HG02678 (cell line): ENCODE results near the gene RSBN1.
"Not testable (repeated sequence)": the region's sequence is repeated elsewhere in the genome, so short reads cannot be mapped to it uniquely, and the experiment has no call there.

Experiments
- ATAC-seq: cut with Tn5 transposase; IDR thresholded peaks from one replicate; pipeline ENCODE4 v1.9.1; 2021; ENCODE audit warnings: mild to moderate bottlenecking, moderate library complexity; ENCODE audit not compliant: unreplicated experiment

RSBN1 gene

GRCh38 chr1:113783254-113784103 is 28.8 kb downstream of the RSBN1 start:
- peak; percentile 83 for ATAC-seq

GRCh38 chr1:113782406-113782805 is 29.9 kb downstream of the RSBN1 start:
- no peak for ATAC-seq

GRCh38 chr1:113780374-113781146 is 31.7 kb downstream of the RSBN1 start:
- ATAC-seq, result peak; percentile 46

- ATAC-seq, result no peak
Measured at GRCh38 chr1:113779542-113779941, 32.7 kb downstream of the RSBN1 start.

- no peak for ATAC-seq
Measured at GRCh38 chr1:113777561-113777960, 34.7 kb downstream of the RSBN1 start.

- no peak for ATAC-seq
Measured at GRCh38 chr1:113770031-113770430, 42.2 kb downstream of the RSBN1 start.

GRCh38 chr1:113769601-113769970 is 42.7 kb downstream of the RSBN1 start:
- ATAC-seq, result no peak

GRCh38 chr1:113768916-113769600 is 43.2 kb downstream of the RSBN1 start:
- no peak for ATAC-seq

GRCh38 chr1:113765306-113766230 is 46.7 kb downstream of the RSBN1 start:
- ATAC-seq, result no peak

- no peak for ATAC-seq
Measured at GRCh38 chr1:113763661-113764060, 48.6 kb downstream of the RSBN1 start.

GRCh38 chr1:113761937-113762336 is 50.3 kb downstream of the RSBN1 start:
- ATAC-seq, result no peak

- no peak for ATAC-seq
Measured at GRCh38 chr1:113760102-113761080, 51.9 kb downstream of the RSBN1 start.

GRCh38 chr1:113759333-113760101 is 52.8 kb downstream of the RSBN1 start, which contains the start of gene PHTF1:
TSS of gene PHTF1 (minus strand) at chr1:113759486. CDS start at chr1:113758703, 783 bp downstream.
- ATAC-seq, result peak; percentile 80

- peak; percentile 54 for ATAC-seq
Measured at GRCh38 chr1:113758631-113759332, 53.5 kb downstream of the RSBN1 start.

- no peak for ATAC-seq
Measured at GRCh38 chr1:113756461-113756860, 55.8 kb downstream of the RSBN1 start.

GRCh38 chr1:113753333-113753732 is 58.9 kb downstream of the RSBN1 start:
- ATAC-seq, result not testable (repeated sequence)

- ATAC-seq, result no peak
Measured at GRCh38 chr1:113751516-113751915, 60.8 kb downstream of the RSBN1 start.

GRCh38 chr1:113751114-113751513 is 61.2 kb downstream of the RSBN1 start:
- ATAC-seq, result no peak
